Natural killer cell (primary cell): Measurements from ENCODE around the gene OR52A5. TPM values are rescaled to one million over a fixed set of nuclear protein-coding genes. Genes with fewer than 3 reads are reported as not detected.

Source experiments
- ATAC-seq, 3 donors: fragments of 150-1000 bp in 2 of 3; fragments of 200-7000 bp in 1 of 3; cut with Tn5 transposase; 1 replicate in 1 of 3; 2 replicates in 2 of 3; pipeline ENCODE4 v1.10.0; 2021; ENCODE audit warnings: mild to moderate bottlenecking in 2 of 3, moderate library complexity in 2 of 3
- DNase-seq, 2 donors: peaks; one replicate each; pipeline versions ENCODE4 v3.0.0 to v3.0.0-alpha.2; 2013 to 2021; ENCODE audit warnings: mixed read lengths in 1 of 2
- H3K27ac ChIP-seq: one replicate; pipeline ENCODE4 v1.5.1; 2013; ENCODE audit warnings: mild to moderate bottlenecking, low read length
- H3K27me3 ChIP-seq: one replicate; pipeline ENCODE4 v1.6.1; 2013; ENCODE audit warnings: low read length; ENCODE audit not compliant: control insufficient read depth, insufficient read depth
- H3K36me3 ChIP-seq: one replicate; pipeline ENCODE4 v1.6.1; 2013; ENCODE audit warnings: low read length; ENCODE audit not compliant: control insufficient read depth, insufficient read depth
- H3K4me1 ChIP-seq: one replicate; pipeline ENCODE4 v1.6.1; 2013; ENCODE audit warnings: low read length; ENCODE audit not compliant: control insufficient read depth, insufficient read depth
- H3K4me3 ChIP-seq: one replicate; pipeline ENCODE4 v1.5.1; 2013; ENCODE audit warnings: low read length
- H3K9me3 ChIP-seq: one replicate; pipeline ENCODE4 v1.6.1; 2013; ENCODE audit warnings: low read length; ENCODE audit not compliant: control insufficient read depth, insufficient read depth
- H3K27ac Mint-ChIP-seq, 2 donors: one replicate each; pipeline ENCODE4 v1.8.0; 2022; ENCODE audit warnings: mild to moderate bottlenecking in 2 of 2, mixed read lengths in 2 of 2, moderate library complexity in 1 of 2
- H3K27me3 Mint-ChIP-seq, 2 donors: one replicate each; pipeline ENCODE4 v1.8.0; 2022; ENCODE audit warnings: low read depth in 2 of 2, mixed read lengths in 2 of 2
- H3K36me3 Mint-ChIP-seq: one replicate; pipeline ENCODE4 v1.8.0; 2022; ENCODE audit warnings: mixed read lengths
- H3K4me1 Mint-ChIP-seq, 2 donors: one replicate each; pipeline ENCODE4 v1.8.0; 2022; ENCODE audit warnings: mixed read lengths in 2 of 2
- H3K4me3 Mint-ChIP-seq: one replicate; pipeline ENCODE4 v1.8.0; 2022; ENCODE audit warnings: mild to moderate bottlenecking, moderate library complexity, mixed read lengths
- H3K9me3 Mint-ChIP-seq, 2 donors: one replicate each; pipeline ENCODE4 v1.8.0; 2022; ENCODE audit warnings: mixed read lengths in 2 of 2
- CTCF ChIP-seq: fragments of 200-600 bp; IDR thresholded peaks from one replicate; pipeline ENCODE4 v1.8.0; 2022; ENCODE audit warnings: antibody characterized with exemption
- WGBS: methylation state at CpG from one replicate; pipeline ENCODE4 v1.1.7; 2013; ENCODE audit warnings: missing lambda C conversion rate; ENCODE audit not compliant: insufficient coverage; 5-methylcytosine and 5-hydroxymethylcytosine counted together
- intact Hi-C: fragments of 100-400 bp; cut with micrococcal nuclease; formaldehyde crosslinking; loops from one replicate; pipeline ENCODE4 v1.14.2; 2022
- total RNA-seq, 4 donors: library from RNA; stranded (reverse); fragments of 120-200 nt in 1 of 4; gene quantifications; one replicate each; pipeline versions ENCODE4 v1.2.3 to v1.2.4, GENCODE V29; 2013 to 2022

OR52A5 gene
- total RNA-seq, 3 donors from 2014 or later (not counting 1 experiment from before 2014, with no cell fraction given), result not detected

DNA sequence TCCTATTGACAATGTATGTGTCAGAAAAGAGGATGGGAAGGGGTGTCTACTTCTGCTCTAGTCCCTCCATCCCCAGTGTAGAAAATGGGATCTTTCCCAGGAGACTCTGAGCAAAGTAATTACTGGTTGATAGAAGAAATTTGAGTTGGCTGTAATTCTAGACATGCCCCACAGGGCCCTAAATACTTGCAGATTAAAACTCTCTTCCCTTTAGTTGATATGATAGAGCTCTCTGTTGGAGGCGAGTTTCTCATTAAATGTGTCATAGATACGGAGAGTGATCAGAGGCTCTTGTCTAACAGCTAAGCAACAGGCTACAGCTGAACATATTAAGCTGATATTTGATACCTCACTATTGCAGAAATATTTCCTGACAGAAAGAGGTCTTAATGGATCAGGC lies 35.9 kb downstream of the OR52A5 start:
- no peak overlapping the region for H3K27ac ChIP-seq
- Mint-ChIP-seq H3K36me3 (no peaks in the 10 kb centered on the region), H3K27me3 (peaks cover 0 to 7% of the 10 kb centered on the region in 2 donors), H3K4me3 (no peak overlapping the region), H3K27ac (no peak overlapping the region), H3K4me1 (no peaks in the 10 kb centered on the region), H3K9me3 (no peaks in the 10 kb centered on the region)
- no peak for DNase-seq
- no peak overlapping the region for H3K4me3 ChIP-seq
- no peaks in the 10 kb centered on the region for H3K9me3 ChIP-seq
- intact Hi-C loops, result no loop called here
- ATAC-seq, result no peak
- no peaks in the 10 kb centered on the region for H3K4me1 ChIP-seq
- no peaks in the 10 kb centered on the region for H3K27me3 ChIP-seq
- no peak for TF ChIP-seq CTCF
- WGBS, result 100% methylated on average over 1 of the region's 2 CpGs
- H3K36me3 ChIP-seq, result no peaks in the 10 kb centered on the region

DNA sequence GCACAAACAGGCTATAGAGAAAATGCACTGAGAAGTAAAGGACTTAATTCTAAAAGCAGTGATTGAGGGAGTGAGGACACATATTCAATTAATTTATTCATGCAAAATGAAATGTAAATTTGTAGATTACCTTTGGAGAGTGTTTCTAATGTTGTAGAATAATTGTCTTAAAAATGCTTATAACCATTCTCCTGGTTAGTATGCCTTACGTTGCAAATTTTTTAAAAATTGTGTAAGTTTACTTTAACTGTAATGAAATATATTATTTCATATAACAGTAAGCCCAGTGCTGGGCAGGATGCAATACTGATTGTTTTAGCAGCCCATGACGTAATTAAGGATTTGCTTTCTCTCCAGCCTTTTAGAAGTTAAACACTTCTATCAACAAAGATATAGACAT lies 42.1 kb downstream of the OR52A5 start:
- Histone ChIP-seq H3K4me3 (no peak overlapping the region), H3K27me3 (no peaks in the 10 kb centered on the region), H3K27ac (no peak overlapping the region), H3K9me3 (no peaks in the 10 kb centered on the region), H3K4me1 (no peaks in the 10 kb centered on the region), H3K36me3 (no peaks in the 10 kb centered on the region)
- no peak overlapping the region for H3K27ac Mint-ChIP-seq
- 83% methylated on average over 1 of the region's 2 CpGs for WGBS
- H3K36me3 Mint-ChIP-seq, result no peaks in the 10 kb centered on the region
- ATAC-seq (no peak), DNase-seq (no peak)
- no peaks in the 10 kb centered on the region for H3K27me3 Mint-ChIP-seq
- H3K9me3 Mint-ChIP-seq, result peaks cover 0 to 2% of the 10 kb centered on the region in 2 donors
- intact Hi-C loops, result no loop called here
- H3K4me1 Mint-ChIP-seq, result no peaks in the 10 kb centered on the region
- H3K4me3 Mint-ChIP-seq, result no peak overlapping the region
- no peak for TF ChIP-seq CTCF

GRCh38 chr11:5092821-5093585 lies 45.2 kb downstream of the OR52A5 start:
- Mint-ChIP-seq H3K4me3 (no peak overlapping the region), H3K27me3 (peaks cover 2 to 10% of the 10 kb centered on the region in 2 donors), H3K9me3 (peaks cover 0 to 2% of the 10 kb centered on the region in 2 donors), H3K4me1 (no peaks in the 10 kb centered on the region), H3K36me3 (no peaks in the 10 kb centered on the region), H3K27ac (no peak overlapping the region)
- Histone ChIP-seq H3K27ac (no peak overlapping the region), H3K9me3 (no peaks in the 10 kb centered on the region), H3K36me3 (no peaks in the 10 kb centered on the region), H3K4me1 (no peaks in the 10 kb centered on the region), H3K4me3 (no peak overlapping the region), H3K27me3 (no peaks in the 10 kb centered on the region)
- no peak for DNase-seq
- WGBS, result 89% methylated on average over 6 of the region's 8 CpGs
- no peak for TF ChIP-seq CTCF
- no peak for ATAC-seq
- intact Hi-C loops, result no loop called here

GRCh38 chr11:5090668-5091067 lies 47.5 kb downstream of the OR52A5 start:
- Histone ChIP-seq H3K36me3 (no peaks in the 10 kb centered on the region), H3K9me3 (no peaks in the 10 kb centered on the region), H3K4me3 (no peak overlapping the region), H3K4me1 (no peaks in the 10 kb centered on the region), H3K27ac (no peak overlapping the region), H3K27me3 (no peaks in the 10 kb centered on the region)
- Mint-ChIP-seq H3K9me3 (peaks cover 0 to 2% of the 10 kb centered on the region in 2 donors), H3K4me1 (no peaks in the 10 kb centered on the region), H3K36me3 (no peaks in the 10 kb centered on the region), H3K4me3 (no peak overlapping the region), H3K27me3 (peaks cover 2 to 10% of the 10 kb centered on the region in 2 donors), H3K27ac (no peak overlapping the region)
- ATAC-seq (no peak), DNase-seq (no peak)
- intact Hi-C loops, result no loop called here
- no peak for TF ChIP-seq CTCF
- WGBS, result 97% methylated on average over 1 of the region's 1 CpG
